Endothelial cell (in vitro differentiated cells): ENCODE measurements around the gene IGSF1. TPM values are rescaled to one million over a fixed set of nuclear protein-coding genes. Genes with fewer than 3 reads are reported as not detected.

ENCODE experiments used
- DNase-seq: peaks from one replicate; pipeline ENCODE4 v3.0.0; 2021; ENCODE audit warnings: low spot score
- H3K27ac Mint-ChIP-seq: one replicate; pipeline ENCODE4 v1.8.0; 2021; ENCODE audit warnings: mixed read lengths, inconsistent platforms; ENCODE audit not compliant: unreplicated experiment
- H3K27me3 Mint-ChIP-seq: one replicate; pipeline ENCODE4 v1.8.0; 2021; ENCODE audit warnings: mild to moderate bottlenecking, moderate library complexity, mixed read lengths, inconsistent platforms; ENCODE audit not compliant: unreplicated experiment
- H3K36me3 Mint-ChIP-seq: one replicate; pipeline ENCODE4 v1.8.0; 2021; ENCODE audit warnings: mild to moderate bottlenecking, low read depth, mixed read lengths, inconsistent platforms; ENCODE audit not compliant: unreplicated experiment
- H3K4me1 Mint-ChIP-seq: one replicate; pipeline ENCODE4 v1.8.0; 2021; ENCODE audit warnings: mild to moderate bottlenecking, mixed read lengths, inconsistent platforms; ENCODE audit not compliant: unreplicated experiment
- H3K4me3 Mint-ChIP-seq: one replicate; pipeline ENCODE4 v1.8.0; 2021; ENCODE audit warnings: mild to moderate bottlenecking, mixed read lengths, inconsistent platforms; ENCODE audit not compliant: unreplicated experiment
- H3K9me3 Mint-ChIP-seq: one replicate; pipeline ENCODE4 v1.8.0; 2021; ENCODE audit warnings: mixed read lengths, inconsistent platforms; ENCODE audit not compliant: unreplicated experiment
- total RNA-seq: library from RNA; stranded (reverse); fragmentation: NEBNext Ultra II Directional; extraction: Animal tissue kit (Norgen Biotek cat#: 25700); gene quantifications from one replicate; pipeline ENCODE4 v1.2.1, GENCODE V29; 2021; ENCODE audit not compliant: unreplicated experiment
- TF ChIP-seq, protein P1 (sequence below): fragments of 200-600 bp; sonication (generic); IDR thresholded peaks from one replicate; pipeline ENCODE4 v1.5.0; 2021; ENCODE audit warnings: antibody characterized with exemption; ENCODE audit not compliant: unreplicated experiment

Gene IGSF1
- total RNA-seq, 1 donor from 2014 or later: 1.1 TPM

DNA sequence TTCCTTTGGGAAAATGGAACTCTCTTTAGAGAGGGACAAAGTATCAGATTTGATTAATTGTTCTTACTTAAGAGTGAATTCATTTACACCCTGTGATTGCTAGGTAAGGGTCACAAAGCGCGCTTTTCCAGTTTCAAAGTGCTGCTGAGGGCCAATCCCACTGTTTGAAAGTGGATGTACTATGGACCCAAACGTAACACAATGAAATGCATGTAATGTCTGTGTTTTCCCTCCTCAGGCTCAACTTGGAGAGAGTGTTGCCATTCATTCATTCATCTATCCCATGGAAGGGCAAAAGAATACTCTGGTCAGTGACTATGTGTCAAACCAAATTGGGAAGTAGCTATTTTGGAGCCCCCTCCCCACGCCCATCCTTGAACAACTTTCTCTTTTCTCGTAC lies 16.1 kb downstream of the IGSF1 start:
- DNase-seq: no peak
- Mint-ChIP-seq H3K36me3 (no peaks in the 10 kb centered on the region), H3K27ac (no peak overlapping the region), H3K27me3 (no peaks in the 10 kb centered on the region), H3K4me3 (no peak overlapping the region), H3K9me3 (no peaks in the 10 kb centered on the region), H3K4me1 (no peaks in the 10 kb centered on the region)
- TF ChIP-seq, protein P1, sequence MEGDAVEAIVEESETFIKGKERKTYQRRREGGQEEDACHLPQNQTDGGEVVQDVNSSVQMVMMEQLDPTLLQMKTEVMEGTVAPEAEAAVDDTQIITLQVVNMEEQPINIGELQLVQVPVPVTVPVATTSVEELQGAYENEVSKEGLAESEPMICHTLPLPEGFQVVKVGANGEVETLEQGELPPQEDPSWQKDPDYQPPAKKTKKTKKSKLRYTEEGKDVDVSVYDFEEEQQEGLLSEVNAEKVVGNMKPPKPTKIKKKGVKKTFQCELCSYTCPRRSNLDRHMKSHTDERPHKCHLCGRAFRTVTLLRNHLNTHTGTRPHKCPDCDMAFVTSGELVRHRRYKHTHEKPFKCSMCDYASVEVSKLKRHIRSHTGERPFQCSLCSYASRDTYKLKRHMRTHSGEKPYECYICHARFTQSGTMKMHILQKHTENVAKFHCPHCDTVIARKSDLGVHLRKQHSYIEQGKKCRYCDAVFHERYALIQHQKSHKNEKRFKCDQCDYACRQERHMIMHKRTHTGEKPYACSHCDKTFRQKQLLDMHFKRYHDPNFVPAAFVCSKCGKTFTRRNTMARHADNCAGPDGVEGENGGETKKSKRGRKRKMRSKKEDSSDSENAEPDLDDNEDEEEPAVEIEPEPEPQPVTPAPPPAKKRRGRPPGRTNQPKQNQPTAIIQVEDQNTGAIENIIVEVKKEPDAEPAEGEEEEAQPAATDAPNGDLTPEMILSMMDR: no peak

DNA sequence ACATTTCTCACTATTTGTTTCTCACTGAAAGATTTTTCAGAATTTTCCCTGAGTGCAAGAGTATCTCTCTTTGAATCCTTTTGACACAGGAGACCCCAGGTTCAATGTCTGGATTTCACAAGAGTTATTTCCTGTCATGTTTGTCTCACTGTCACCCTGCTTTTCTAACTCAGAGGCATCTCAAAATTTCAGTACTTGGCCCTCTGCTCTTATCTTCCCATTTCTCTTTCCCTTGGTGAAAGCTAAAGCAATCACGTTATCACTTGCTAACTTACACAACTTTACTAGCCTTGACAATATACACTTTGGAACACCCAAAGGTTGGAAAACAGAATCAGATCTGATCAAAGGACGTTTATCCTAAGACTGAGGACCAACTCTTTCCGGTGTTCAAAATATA lies 17.3 kb downstream of the IGSF1 start:
- Mint-ChIP-seq H3K4me1 (no peaks in the 10 kb centered on the region), H3K27ac (no peak overlapping the region), H3K36me3 (no peaks in the 10 kb centered on the region), H3K27me3 (no peaks in the 10 kb centered on the region), H3K9me3 (no peaks in the 10 kb centered on the region), H3K4me3 (no peak overlapping the region)
- DNase-seq: no peak
- TF ChIP-seq, protein P1: no peak

DNA sequence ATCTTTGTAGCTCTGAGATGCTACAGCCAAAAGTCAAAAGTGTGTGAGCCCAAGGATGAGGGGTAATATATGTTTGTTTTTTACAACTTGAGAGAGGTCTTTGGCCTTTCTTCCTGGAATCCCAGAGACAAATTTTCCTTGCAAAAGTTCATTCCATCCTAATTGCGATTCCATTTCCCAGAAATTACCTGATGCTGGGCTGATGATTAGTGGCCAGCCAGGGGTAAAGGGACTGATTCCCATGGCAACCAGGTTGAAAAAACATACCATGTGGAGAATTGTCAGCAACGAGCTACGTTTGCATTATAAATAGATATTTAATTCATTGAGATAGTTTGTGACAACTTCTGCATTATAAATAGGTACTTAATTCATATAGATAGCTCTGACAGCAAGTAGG lies 17.8 kb downstream of the IGSF1 start:
- no peak for DNase-seq
- TF ChIP-seq, protein P1: no peak
- Mint-ChIP-seq H3K4me3 (no peak overlapping the region), H3K4me1 (no peaks in the 10 kb centered on the region), H3K9me3 (no peaks in the 10 kb centered on the region), H3K36me3 (no peaks in the 10 kb centered on the region), H3K27me3 (no peaks in the 10 kb centered on the region), H3K27ac (no peak overlapping the region)

DNA sequence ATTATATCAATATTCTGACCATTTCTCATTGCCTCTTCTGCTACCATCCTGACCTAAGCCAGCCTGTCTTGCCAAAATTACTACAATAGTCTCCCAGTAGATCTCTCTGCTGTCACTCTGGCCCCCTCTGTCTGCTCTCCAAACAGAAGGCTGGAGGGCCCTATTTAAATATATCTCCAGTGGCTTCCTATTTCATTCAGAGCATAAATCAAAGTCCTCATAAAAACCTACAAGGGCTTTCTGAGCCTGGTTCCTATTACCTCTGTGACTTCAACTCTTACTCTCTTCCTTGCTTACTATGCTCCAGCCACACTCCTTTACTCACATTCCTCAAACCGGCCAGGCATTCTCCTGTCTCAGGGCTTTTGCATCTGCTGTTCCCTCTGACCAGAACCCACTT lies 19.0 kb downstream of the IGSF1 start:
- Mint-ChIP-seq H3K27me3 (no peaks in the 10 kb centered on the region), H3K4me3 (no peak overlapping the region), H3K36me3 (no peaks in the 10 kb centered on the region), H3K4me1 (no peaks in the 10 kb centered on the region), H3K9me3 (no peaks in the 10 kb centered on the region), H3K27ac (no peak overlapping the region)
- DNase-seq: no peak
- TF ChIP-seq, protein P1: no peak

DNA sequence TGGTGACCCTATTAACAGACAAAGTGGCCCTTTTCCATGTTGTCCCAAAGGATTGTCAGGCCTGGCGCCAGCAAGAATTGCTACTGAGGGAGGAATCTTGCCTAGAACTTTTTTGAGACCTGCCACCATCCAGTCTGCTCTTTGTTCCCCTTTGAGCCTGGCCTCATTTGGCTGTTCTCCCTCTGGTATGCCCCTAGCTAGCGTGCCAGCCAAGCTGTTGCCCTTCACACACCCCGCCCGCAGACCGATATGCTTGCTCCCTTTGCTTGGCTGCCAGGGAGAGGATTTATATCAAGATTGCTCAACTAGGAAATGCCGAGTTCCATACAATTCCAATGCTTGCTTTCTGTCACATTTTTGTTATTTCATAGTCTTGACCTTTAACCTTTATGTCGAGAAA lies 24.4 kb downstream of the IGSF1 start:
- TF ChIP-seq, protein P1: no peak
- no peaks in the 10 kb centered on the region for H3K36me3 Mint-ChIP-seq
- H3K4me1 Mint-ChIP-seq: no peaks in the 10 kb centered on the region
- no peaks in the 10 kb centered on the region for H3K9me3 Mint-ChIP-seq
- H3K4me3 Mint-ChIP-seq: no peak overlapping the region
- no peak overlapping the region for H3K27ac Mint-ChIP-seq
- H3K27me3 Mint-ChIP-seq: no peaks in the 10 kb centered on the region
- no peak for DNase-seq
